AG04450 (cell line): ENCODE results near the gene GRID1. TPM values are rescaled to one million over a fixed set of nuclear protein-coding genes. Genes with fewer than 3 reads are reported as not detected.

Experiments used
- CTCF ChIA-PET: fragments of 300-600, 350-600 bp; formaldehyde crosslinking; extraction: SDS; loops from one replicate; lab custom pipeline; 2022; ENCODE audit warnings: antibody characterized with exemption, inconsistent platforms; lab: Charles Lee
- POLR2A ChIA-PET: fragments of 350-600 bp; formaldehyde crosslinking; extraction: SDS; loops from one replicate; lab custom pipeline; 2021; ENCODE audit warnings: antibody characterized with exemption, inconsistent platforms; lab: Yijun Ruan, JAX
- DNase-seq: peaks from one replicate; pipeline ENCODE4 v3.0.0-alpha.2; 2011; ENCODE audit warnings: low read depth, low spot score
- H3K27ac ChIP-seq: one replicate; pipeline ENCODE4 v1.5.1; 2012; ENCODE audit warnings: low read depth, low read length, control low read depth
- H3K27me3 ChIP-seq: one replicate; pipeline ENCODE4 v1.6.0; 2012; ENCODE audit warnings: low read length; ENCODE audit not compliant: control insufficient read depth, insufficient read depth
- H3K4me3 ChIP-seq: 2 replicates; pipeline ENCODE4 v1.5.1; 2011; ENCODE audit warnings: mild to moderate bottlenecking, low read depth, low read length, control low read depth
- H3K9me3 ChIP-seq: 2 replicates; pipeline ENCODE4 v1.5.1; 2012; ENCODE audit warnings: low read length; ENCODE audit not compliant: control insufficient read depth, insufficient read depth
- polyA plus RNA-seq: library from polyadenylated mRNA; depleted of rRNA; stranded (reverse); fragments of >200 nt; gene quantifications from 2 replicates; pipeline ENCODE4 v1.2.3, GENCODE V29; 2011
- TF ChIP-seq, protein P1 (sequence below): IDR thresholded peaks from 2 replicates; pipeline ENCODE4 v1.5.1; 2011; ENCODE audit warnings: low read depth, low read length, control low read depth, inconsistent platforms

Gene GRID1
- polyA plus RNA-seq, 1 experiment = not detected

GRCh38 chr10:86163522-86164173 is 202.9 kb downstream of the GRID1 start:
- Histone ChIP-seq H3K27ac (no peak overlapping the region), H3K9me3 (no peaks in the 10 kb centered on the region), H3K4me3 (no peak overlapping the region), H3K27me3 (no peaks in the 10 kb centered on the region)
- TF ChIP-seq, protein P1, sequence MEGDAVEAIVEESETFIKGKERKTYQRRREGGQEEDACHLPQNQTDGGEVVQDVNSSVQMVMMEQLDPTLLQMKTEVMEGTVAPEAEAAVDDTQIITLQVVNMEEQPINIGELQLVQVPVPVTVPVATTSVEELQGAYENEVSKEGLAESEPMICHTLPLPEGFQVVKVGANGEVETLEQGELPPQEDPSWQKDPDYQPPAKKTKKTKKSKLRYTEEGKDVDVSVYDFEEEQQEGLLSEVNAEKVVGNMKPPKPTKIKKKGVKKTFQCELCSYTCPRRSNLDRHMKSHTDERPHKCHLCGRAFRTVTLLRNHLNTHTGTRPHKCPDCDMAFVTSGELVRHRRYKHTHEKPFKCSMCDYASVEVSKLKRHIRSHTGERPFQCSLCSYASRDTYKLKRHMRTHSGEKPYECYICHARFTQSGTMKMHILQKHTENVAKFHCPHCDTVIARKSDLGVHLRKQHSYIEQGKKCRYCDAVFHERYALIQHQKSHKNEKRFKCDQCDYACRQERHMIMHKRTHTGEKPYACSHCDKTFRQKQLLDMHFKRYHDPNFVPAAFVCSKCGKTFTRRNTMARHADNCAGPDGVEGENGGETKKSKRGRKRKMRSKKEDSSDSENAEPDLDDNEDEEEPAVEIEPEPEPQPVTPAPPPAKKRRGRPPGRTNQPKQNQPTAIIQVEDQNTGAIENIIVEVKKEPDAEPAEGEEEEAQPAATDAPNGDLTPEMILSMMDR = no peak
- ChIA-PET POLR2A (no interaction called here), CTCF (no interaction called here)
- DNase-seq = no peak

- TF ChIP-seq, protein P1 = no peak
- Histone ChIP-seq H3K9me3 (no peaks in the 10 kb centered on the region), H3K27ac (no peak overlapping the region), H3K27me3 (no peaks in the 10 kb centered on the region), H3K4me3 (no peak overlapping the region)
- ChIA-PET POLR2A (no interaction called here), CTCF (no interaction called here)
- DNase-seq = no peak
These were observed 203.7 kb downstream of the GRID1 start for GRCh38 chr10:86162696-86163400.

GRCh38 chr10:86162036-86162435 is 204.6 kb downstream of the GRID1 start:
- ChIA-PET CTCF (no interaction called here), POLR2A (no interaction called here)
- Histone ChIP-seq H3K4me3 (no peak overlapping the region), H3K27me3 (no peaks in the 10 kb centered on the region), H3K9me3 (no peaks in the 10 kb centered on the region), H3K27ac (no peak overlapping the region)
- DNase-seq = no peak
- TF ChIP-seq, protein P1 = no peak

DNA sequence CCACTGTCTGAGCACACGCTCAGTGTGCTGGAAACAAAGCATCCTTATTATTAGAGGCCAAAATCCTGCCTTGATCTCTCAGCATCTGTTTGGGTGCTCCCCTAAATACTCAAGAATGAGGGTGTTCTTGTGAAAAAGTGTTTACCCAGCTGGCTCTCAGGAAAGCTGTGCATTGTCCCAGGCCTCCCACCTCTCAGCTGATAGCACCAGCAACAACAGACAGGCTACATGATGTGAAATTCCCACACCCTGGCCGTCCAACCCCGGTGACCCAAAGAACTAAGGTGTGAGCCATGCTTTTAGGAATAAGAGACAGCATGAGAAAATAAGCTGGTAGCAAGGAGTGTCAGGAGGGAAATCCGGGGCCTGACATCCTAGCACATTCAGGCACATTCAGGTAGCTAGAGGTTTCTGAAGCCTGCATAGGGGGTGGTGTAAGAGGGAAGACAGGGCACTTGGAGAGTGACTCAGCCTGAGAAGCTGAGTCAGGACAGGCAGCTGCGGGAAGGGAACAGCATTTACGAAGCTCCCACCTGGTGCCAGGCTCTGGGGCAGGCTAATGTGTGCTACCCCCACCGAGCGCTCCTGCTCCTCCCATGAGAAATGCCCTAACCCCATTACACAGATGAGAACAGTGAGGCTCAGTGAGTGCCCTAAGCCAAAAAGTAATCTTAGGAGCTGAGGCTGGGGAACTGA is 205.6 kb downstream of the GRID1 start:
- no peak overlapping the region for H3K27ac ChIP-seq
- ChIA-PET POLR2A (no interaction called here), CTCF (no interaction called here)
- no peaks in the 10 kb centered on the region for H3K9me3 ChIP-seq
- H3K4me3 ChIP-seq = no peak overlapping the region
- TF ChIP-seq, protein P1 = no peak
- H3K27me3 ChIP-seq = no peaks in the 10 kb centered on the region
- DNase-seq = no peak

DNA sequence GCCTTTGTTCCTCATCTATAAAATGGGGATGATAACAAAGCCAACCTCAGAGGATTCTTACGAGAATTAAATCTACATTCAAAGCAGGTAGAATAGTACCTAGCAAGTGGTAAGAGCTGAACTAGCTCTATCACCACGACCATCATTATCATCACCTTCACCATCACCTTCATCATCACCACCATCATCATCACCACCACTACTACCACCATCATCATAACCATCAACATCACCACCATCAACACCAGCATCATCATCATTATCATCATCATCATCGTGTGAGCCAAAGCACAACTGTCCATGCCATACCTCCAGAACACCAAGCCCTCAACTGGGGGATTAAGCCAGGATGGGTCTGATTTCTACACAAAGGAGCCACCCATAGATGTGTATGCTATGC is 206.8 kb downstream of the GRID1 start:
- ChIA-PET POLR2A (no interaction called here), CTCF (no interaction called here)
- H3K27me3 ChIP-seq = no peaks in the 10 kb centered on the region
- no peak for DNase-seq
- H3K4me3 ChIP-seq = no peak overlapping the region
- TF ChIP-seq, protein P1 = no peak
- H3K27ac ChIP-seq = no peak overlapping the region
- no peaks in the 10 kb centered on the region for H3K9me3 ChIP-seq
